Measurements from ENCODE around the gene XRCC5.

DNA sequence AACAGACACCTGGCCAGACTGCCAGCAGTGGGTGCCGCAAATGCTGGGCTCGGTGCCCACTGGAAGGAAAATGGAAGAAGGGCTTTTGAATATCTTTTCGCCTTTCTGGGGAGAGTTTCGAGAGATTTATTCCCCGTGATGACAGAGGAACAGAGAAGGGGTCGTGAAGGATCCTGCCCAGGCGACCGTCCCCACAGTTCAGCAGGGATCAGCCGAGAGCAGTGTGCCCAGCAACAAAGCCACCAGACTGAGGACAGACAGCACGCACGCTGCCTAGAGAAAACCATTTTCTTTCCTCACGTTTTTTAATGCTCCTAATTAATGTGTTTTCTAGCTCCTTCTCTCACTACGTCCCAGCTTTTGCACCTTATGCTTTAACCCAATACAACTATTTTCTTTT, 47.7 kb downstream of the XRCC5 start:
- TF ChIP-seq CTCF (conservative IDR thresholded peaks at IDR 0.05; ENCODE audit: low read depth, low read length) (no peak), EZH2 (IDR thresholded peaks at IDR 0.05; ENCODE audit: borderline replicate concordance, low read depth, low read length, poor library complexity, severe bottlenecking) (no peak)
